ENCODE results near the gene ZDHHC8.

DNA sequence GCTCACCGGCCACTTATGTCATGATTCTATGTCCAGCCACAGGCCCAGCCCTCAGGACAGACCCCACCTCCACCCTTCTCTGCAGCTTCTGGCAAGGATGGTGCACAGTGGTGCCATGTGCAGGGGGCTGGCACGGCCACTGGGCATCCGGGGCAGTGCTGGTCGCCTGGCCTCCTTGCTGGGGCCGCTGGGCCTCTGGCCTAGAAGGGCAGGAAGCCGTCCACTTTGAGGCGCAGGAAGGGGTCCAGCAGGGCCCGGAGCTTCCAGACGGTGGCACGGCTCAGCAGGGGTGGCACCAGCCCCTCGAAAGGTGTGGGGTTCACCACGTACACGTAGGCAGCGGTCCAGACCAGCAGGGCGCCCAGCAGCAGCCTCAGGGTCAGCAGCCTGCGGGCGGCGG, 16.8 kb downstream of the ZDHHC8 start:
- TF ChIP-seq POLR2AphosphoS5 (IDR thresholded peaks at IDR 0.05) (no peak), CTCF (IDR thresholded peaks at IDR 0.05) (no peak), POLR2A (IDR thresholded peaks at IDR 0.05) (no peak)
